ENCODE data around the gene GTF2IRD1. TPM values are rescaled to one million over a fixed set of nuclear protein-coding genes. Genes with fewer than 3 reads are reported as not detected.
"Not testable (repeated sequence)": the region's sequence is repeated elsewhere in the genome, so short reads cannot be mapped to it uniquely, and the experiment has no call there.

GTF2IRD1 gene
- total RNA-seq, 1 experiment from 2014 or later, result 42.9 TPM

GRCh38 chr7:74496272-74496671 is 42.6 kb downstream of the GTF2IRD1 start (continued):
- no peak for TF ChIP-seq FOXP4 (CRISPR knock-in tag; IDR thresholded peaks at IDR 0.05)
- TF ChIP-seq AR (CRISPR knock-in tag; IDR thresholded peaks at IDR 0.05), result no peak
- no peak for TF ChIP-seq GRHL2 (CRISPR knock-in tag; IDR thresholded peaks at IDR 0.05; ENCODE audit: insufficient replicate concordance, severe bottlenecking)

DNA sequence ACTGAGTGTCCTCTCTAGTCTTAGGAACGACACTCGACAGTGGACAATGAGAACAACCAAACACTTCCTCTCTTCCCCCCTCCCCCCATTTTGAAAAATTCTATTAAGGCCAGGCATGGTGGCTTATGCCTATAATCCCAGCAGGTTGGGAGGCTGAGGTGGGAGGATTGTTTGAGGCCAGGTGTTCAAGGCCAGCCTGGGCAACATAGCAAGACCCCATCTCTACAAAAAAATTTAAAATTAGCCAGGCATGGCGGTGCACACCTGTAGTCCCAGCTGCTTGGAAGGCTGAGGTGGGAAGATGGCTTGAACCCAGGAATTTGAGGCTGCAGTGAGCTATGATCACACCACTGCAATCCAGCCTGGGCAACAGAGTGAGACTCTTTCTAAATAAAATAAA is 43.1 kb downstream of the GTF2IRD1 start:
- ATAC-seq; DNase-seq (ENCODE audit: low spot score); H3K27ac Mint-ChIP-seq; H3K4me3 Mint-ChIP-seq; CTCF ChIA-PET; H3K27me3 Mint-ChIP-seq (ENCODE audit: low read depth); POLR2A ChIA-PET: not testable (repeated sequence)
- Mint-ChIP-seq H3K36me3 (peaks cover 24% of the 10 kb centered on the region), H3K4me1 (peaks cover 12% of the 10 kb centered on the region), H3K9me3 (peaks cover 18% of the 10 kb centered on the region)
- TF ChIP-seq ZNF121 (CRISPR knock-in tag; IDR thresholded peaks at IDR 0.05), result peak; percentile 88; the same call in 1 of the 2 replicates

GRCh38 chr7:74498354-74498753 is 44.6 kb downstream of the GTF2IRD1 start:
- ChIA-PET POLR2A (interaction anchor here (0.6 kb wide), 1 partner anchor 393 kb away, joined by 5 read pairs; no protein-coding TSS in a partner anchor), CTCF (interaction anchor here (0.7 to 1.1 kb wide), 4 partner anchors 22 to 93 kb away, joined by 3 to 5 read pairs (median 3); no protein-coding TSS in a partner anchor)
- peaks cover 10% of the 10 kb centered on the region; the same call in 1 of the 2 replicates for H3K36me3 Mint-ChIP-seq
- ATAC-seq (no peak), DNase-seq (ENCODE audit: low spot score) (no peak)
- peaks cover 8% of the 10 kb centered on the region for H3K9me3 Mint-ChIP-seq
- no peak overlapping the region for H3K4me3 Mint-ChIP-seq
- no peak overlapping the region for H3K27ac Mint-ChIP-seq
- peaks cover 12% of the 10 kb centered on the region for H3K4me1 Mint-ChIP-seq
- no peak for TF ChIP-seq ELF4 (CRISPR knock-in tag; IDR thresholded peaks at IDR 0.05; ENCODE audit: low read depth)
- TF ChIP-seq ZNF396 (CRISPR knock-in tag; IDR thresholded peaks at IDR 0.05; ENCODE audit: borderline replicate concordance), result no peak
- no peak for TF ChIP-seq NFYB (CRISPR knock-in tag; conservative IDR thresholded peaks at IDR 0.05; ENCODE audit: low read depth)
- TF ChIP-seq ATF1 (CRISPR knock-in tag; IDR thresholded peaks at IDR 0.05), result no peak
- no peak for TF ChIP-seq FOXJ3 (CRISPR knock-in tag; IDR thresholded peaks at IDR 0.05; ENCODE audit: borderline replicate concordance)
- no peak for TF ChIP-seq STAT6 (CRISPR knock-in tag; conservative IDR thresholded peaks at IDR 0.05; ENCODE audit: low read depth)
- TF ChIP-seq, protein P1, sequence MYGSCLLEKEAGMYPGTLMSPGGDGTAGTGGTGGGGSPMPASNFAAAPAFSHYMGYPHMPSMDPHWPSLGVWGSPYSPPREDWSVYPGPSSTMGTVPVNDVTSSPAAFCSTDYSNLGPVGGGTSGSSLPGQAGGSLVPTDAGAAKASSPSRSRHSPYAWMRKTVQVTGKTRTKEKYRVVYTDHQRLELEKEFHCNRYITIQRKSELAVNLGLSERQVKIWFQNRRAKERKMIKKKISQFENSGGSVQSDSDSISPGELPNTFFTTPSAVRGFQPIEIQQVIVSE (CRISPR knock-in tag; IDR thresholded peaks at IDR 0.05; ENCODE audit: borderline replicate concordance), result no peak
- H3K27me3 Mint-ChIP-seq (ENCODE audit: low read depth), result no peaks in the 10 kb centered on the region
